ENCODE measurements around the gene LHX5. TPM values are rescaled to one million over a fixed set of nuclear protein-coding genes. Genes with fewer than 3 reads are reported as not detected.

The LHX5 gene
- total RNA-seq, 2 experiments from 2014 or later, result not detected

GRCh38 chr12:113476176-113476986 lies 4.7 kb upstream of the LHX5 start:
- H3K4me1 Mint-ChIP-seq (ENCODE audit: low read depth), result peaks cover 7% of the 10 kb centered on the region
- CTCF ChIA-PET, result no interaction called here
- H3K27me3 Mint-ChIP-seq (ENCODE audit: low read depth), result peaks cover 83% of the 10 kb centered on the region
- intact Hi-C loops (cut with micrococcal nuclease), result loop anchor here (10.0 kb wide), 2 partner anchors 968 to 1208 kb away; partner anchors contain the start of gene TBX3
- H3K9me3 Mint-ChIP-seq, result no peaks in the 10 kb centered on the region
- no peaks in the 10 kb centered on the region for H3K36me3 Mint-ChIP-seq (ENCODE audit: low read depth)
- H3K4me3 Mint-ChIP-seq, result no peak overlapping the region
- no peak for DNase-seq
- no peak overlapping the region for H3K27ac Mint-ChIP-seq

GRCh38 chr12:113475451-113476175 lies 3.9 kb upstream of the LHX5 start:
- Mint-ChIP-seq H3K4me1 (ENCODE audit: low read depth) (peaks cover 7% of the 10 kb centered on the region), H3K4me3 (no peak overlapping the region), H3K36me3 (ENCODE audit: low read depth) (no peaks in the 10 kb centered on the region), H3K9me3 (no peaks in the 10 kb centered on the region), H3K27ac (no peak overlapping the region), H3K27me3 (ENCODE audit: low read depth) (peaks cover 83% of the 10 kb centered on the region)
- no peak for DNase-seq
- CTCF ChIA-PET, result interaction anchor here (2.2 kb wide), 1 partner anchor 14 kb away, joined by 10 read pairs; no protein-coding TSS in a partner anchor
- intact Hi-C loops (cut with micrococcal nuclease), result loop anchor here (10.0 kb wide), 2 partner anchors 969 to 1209 kb away; partner anchors contain the start of gene TBX3

GRCh38 chr12:113474635-113475436 lies 3.2 kb upstream of the LHX5 start:
- Mint-ChIP-seq H3K9me3 (no peaks in the 10 kb centered on the region), H3K4me1 (ENCODE audit: low read depth) (peaks cover 7% of the 10 kb centered on the region), H3K36me3 (ENCODE audit: low read depth) (no peaks in the 10 kb centered on the region), H3K4me3 (peak overlapping the region; percentile 14), H3K27me3 (ENCODE audit: low read depth) (peaks cover 83% of the 10 kb centered on the region), H3K27ac (no peak overlapping the region)
- CTCF ChIA-PET, result interaction anchor here (2.2 kb wide), 1 partner anchor 14 kb away, joined by 10 read pairs; no protein-coding TSS in a partner anchor
- DNase-seq, result no peak
- intact Hi-C loops (cut with micrococcal nuclease), result loop anchor here (10.0 kb wide), 2 partner anchors 970 to 1210 kb away; partner anchors contain the start of gene TBX3

- CTCF ChIA-PET, result interaction anchor here (2.2 kb wide), 1 partner anchor 13 kb away, joined by 10 read pairs; no protein-coding TSS in a partner anchor
- peaks cover 83% of the 10 kb centered on the region for H3K27me3 Mint-ChIP-seq (ENCODE audit: low read depth)
- H3K36me3 Mint-ChIP-seq (ENCODE audit: low read depth), result no peaks in the 10 kb centered on the region
- no peak overlapping the region for H3K27ac Mint-ChIP-seq
- DNase-seq, result no peak
- peak overlapping the region; percentile 14 for H3K4me3 Mint-ChIP-seq
- H3K4me1 Mint-ChIP-seq (ENCODE audit: low read depth), result peaks cover 7% of the 10 kb centered on the region
- intact Hi-C loops (cut with micrococcal nuclease), result loop anchor here (10.0 kb wide), 2 partner anchors 971 to 1211 kb away; partner anchors contain the start of gene TBX3
- no peaks in the 10 kb centered on the region for H3K9me3 Mint-ChIP-seq
Measured at GRCh38 chr12:113473942-113474341, 2.3 kb upstream of the LHX5 start.

DNA sequence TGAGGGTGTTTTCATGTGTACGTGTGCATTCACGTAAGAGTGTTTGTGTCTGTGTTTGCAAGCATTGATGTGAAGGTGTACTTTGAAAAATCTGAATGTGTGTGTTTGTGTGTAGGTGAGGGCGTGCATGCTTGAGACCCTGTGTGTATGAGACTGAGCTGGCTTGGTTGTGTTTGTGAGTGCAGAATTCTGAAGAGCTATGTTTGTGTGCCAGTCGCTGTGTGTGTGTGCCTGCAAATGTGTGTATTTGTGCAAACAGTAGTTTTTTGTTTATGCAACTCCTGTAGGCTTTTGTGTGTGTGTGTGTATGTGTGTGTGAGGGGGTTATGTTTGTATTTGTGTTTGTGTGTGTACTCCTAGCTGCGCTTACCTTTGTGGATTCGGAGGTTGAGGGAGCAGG lies 1.7 kb upstream of the LHX5 start:
- H3K4me3 Mint-ChIP-seq, result no peak overlapping the region
- no peak overlapping the region for H3K27ac Mint-ChIP-seq
- intact Hi-C loops (cut with micrococcal nuclease), result loop anchor here (10.0 kb wide), 2 partner anchors 971 to 1211 kb away; partner anchors contain the start of gene TBX3
- no peaks in the 10 kb centered on the region for H3K36me3 Mint-ChIP-seq (ENCODE audit: low read depth)
- DNase-seq, result no peak
- peaks cover 84% of the 10 kb centered on the region for H3K27me3 Mint-ChIP-seq (ENCODE audit: low read depth)
- H3K9me3 Mint-ChIP-seq, result no peaks in the 10 kb centered on the region
- H3K4me1 Mint-ChIP-seq (ENCODE audit: low read depth), result peaks cover 9% of the 10 kb centered on the region
- CTCF ChIA-PET, result interaction anchor here (2.2 kb wide), 1 partner anchor 12 kb away, joined by 10 read pairs; no protein-coding TSS in a partner anchor

GRCh38 chr12:113472191-113473121 lies 785 bp upstream of the LHX5 start:
- no peaks in the 10 kb centered on the region for H3K36me3 Mint-ChIP-seq (ENCODE audit: low read depth)
- peaks cover 80% of the 10 kb centered on the region for H3K27me3 Mint-ChIP-seq (ENCODE audit: low read depth)
- no peak overlapping the region for H3K4me3 Mint-ChIP-seq
- H3K27ac Mint-ChIP-seq, result no peak overlapping the region
- H3K4me1 Mint-ChIP-seq (ENCODE audit: low read depth), result peaks cover 11% of the 10 kb centered on the region
- intact Hi-C loops (cut with micrococcal nuclease), result loop anchor here (10.0 kb wide), 2 partner anchors 972 to 1212 kb away; partner anchors contain the start of gene TBX3
- H3K9me3 Mint-ChIP-seq, result no peaks in the 10 kb centered on the region
- no peak for DNase-seq
- CTCF ChIA-PET, result no interaction called here

- H3K36me3 Mint-ChIP-seq (ENCODE audit: low read depth), result no peaks in the 10 kb centered on the region
- H3K27ac Mint-ChIP-seq, result no peak overlapping the region
- no peaks in the 10 kb centered on the region for H3K9me3 Mint-ChIP-seq
- intact Hi-C loops (cut with micrococcal nuclease), result loop anchor here (10.0 kb wide), 2 partner anchors 974 to 1214 kb away; partner anchors contain the start of gene TBX3
- H3K4me3 Mint-ChIP-seq, result no peak overlapping the region
- H3K4me1 Mint-ChIP-seq (ENCODE audit: low read depth), result peaks cover 17% of the 10 kb centered on the region
- DNase-seq, result no peak
- CTCF ChIA-PET, result no interaction called here
- H3K27me3 Mint-ChIP-seq (ENCODE audit: low read depth), result peaks cover 85% of the 10 kb centered on the region
Measured at GRCh38 chr12:113470871-113471618, 626 bp downstream of the LHX5 start.

GRCh38 chr12:113469949-113470743 lies 1.5 kb downstream of the LHX5 start:
- Mint-ChIP-seq H3K27me3 (ENCODE audit: low read depth) (peaks cover 82% of the 10 kb centered on the region), H3K4me3 (no peak overlapping the region)
- CTCF ChIA-PET, result no interaction called here

GRCh38 chr12:113469224-113469948 lies 2.3 kb downstream of the LHX5 start:
- CTCF ChIA-PET, result no interaction called here
- no peaks in the 10 kb centered on the region for H3K9me3 Mint-ChIP-seq
- H3K36me3 Mint-ChIP-seq (ENCODE audit: low read depth), result no peaks in the 10 kb centered on the region
- H3K27ac Mint-ChIP-seq, result no peak overlapping the region
- no peak for DNase-seq
- H3K4me1 Mint-ChIP-seq (ENCODE audit: low read depth), result peaks cover 18% of the 10 kb centered on the region
- peaks cover 82% of the 10 kb centered on the region for H3K27me3 Mint-ChIP-seq (ENCODE audit: low read depth)
- intact Hi-C loops (cut with micrococcal nuclease), result loop anchor here (5.0 to 10.0 kb wide), 2 partner anchors 265 to 933 kb away; no protein-coding TSS in a partner anchor
- no peak overlapping the region for H3K4me3 Mint-ChIP-seq

More at GRCh38 chr12:113469949-113470743, 1.5 kb downstream of the LHX5 start:
- H3K36me3 Mint-ChIP-seq (ENCODE audit: low read depth), result no peaks in the 10 kb centered on the region
- DNase-seq, result no peak
- intact Hi-C loops (cut with micrococcal nuclease), result loop anchor here (5.0 to 10.0 kb wide), 4 partner anchors 265 to 1215 kb away; partner anchors contain the start of gene TBX3
- H3K9me3 Mint-ChIP-seq, result no peaks in the 10 kb centered on the region
- no peak overlapping the region for H3K27ac Mint-ChIP-seq
- peaks cover 17% of the 10 kb centered on the region for H3K4me1 Mint-ChIP-seq (ENCODE audit: low read depth)
